CD1c-positive myeloid dendritic cell (primary cell): ENCODE results near the gene HBZ.
"Not testable (repeated sequence)": the region's sequence is repeated elsewhere in the genome, so short reads cannot be mapped to it uniquely, and the experiment has no call there.

Experiments
- DNase-seq: peaks from one replicate; pipeline ENCODE4 v3.0.0-alpha.2; 2016; ENCODE audit errors: extremely low spot score

Gene HBZ

GRCh38 chr16:133716-134115, 18.7 kb upstream of the HBZ start:
- DNase-seq, result no peak

- no peak for DNase-seq
These were observed 14.4 kb upstream of the HBZ start for GRCh38 chr16:138049-138417.

- no peak for DNase-seq
These were observed 12.1 kb upstream of the HBZ start for GRCh38 chr16:140175-140857.

GRCh38 chr16:142405-142967, 10.0 kb upstream of the HBZ start:
- no peak for DNase-seq

GRCh38 chr16:143047-143446, 9.4 kb upstream of the HBZ start:
- DNase-seq, result no peak

- DNase-seq, result no peak
These were observed 9.0 kb upstream of the HBZ start for GRCh38 chr16:143456-143855.

- no peak for DNase-seq
These were observed 7.6 kb upstream of the HBZ start for GRCh38 chr16:144797-145252.

GRCh38 chr16:146646-147045, 5.8 kb upstream of the HBZ start:
- no peak for DNase-seq

GRCh38 chr16:149024-149660, 3.3 kb upstream of the HBZ start:
- DNase-seq, result no peak

GRCh38 chr16:153129-153521, 681 bp downstream of the HBZ start:
- DNase-seq, result not testable (repeated sequence)

GRCh38 chr16:153550-154216, 1.2 kb downstream of the HBZ start:
- not testable (repeated sequence) for DNase-seq

GRCh38 chr16:154217-155030, 2.0 kb downstream of the HBZ start:
- DNase-seq, result peak; percentile 29

GRCh38 chr16:155031-155398, 2.6 kb downstream of the HBZ start:
- DNase-seq, result no peak

- no peak for DNase-seq
These were observed 6.8 kb downstream of the HBZ start for GRCh38 chr16:159136-159849.

GRCh38 chr16:160242-160641, 7.8 kb downstream of the HBZ start:
- DNase-seq, result not testable (repeated sequence)

GRCh38 chr16:160691-161190, 8.3 kb downstream of the HBZ start:
- no peak for DNase-seq

- no peak for DNase-seq
These were observed 10.0 kb downstream of the HBZ start for GRCh38 chr16:162271-162991.

GRCh38 chr16:163139-163538, 10.7 kb downstream of the HBZ start:
- not testable (repeated sequence) for DNase-seq

GRCh38 chr16:163696-164095, 11.3 kb downstream of the HBZ start:
- not testable (repeated sequence) for DNase-seq

- not testable (repeated sequence) for DNase-seq
These were observed 11.8 kb downstream of the HBZ start for GRCh38 chr16:164134-164823.
